Jurkat, Clone E6-1 (cell line): ENCODE measurements around the gene DROSHA.

Source experiments
- DNase-seq: peaks from one replicate; pipeline ENCODE4 v3.0.0-alpha.2; 2011; ENCODE audit warnings: low read depth, low spot score
- H3K4me3 ChIP-seq: 2 replicates; pipeline ENCODE4 v1.5.1; 2011; ENCODE audit warnings: mild to moderate bottlenecking, low read length, control low read depth, moderate library complexity

DROSHA gene

DNA sequence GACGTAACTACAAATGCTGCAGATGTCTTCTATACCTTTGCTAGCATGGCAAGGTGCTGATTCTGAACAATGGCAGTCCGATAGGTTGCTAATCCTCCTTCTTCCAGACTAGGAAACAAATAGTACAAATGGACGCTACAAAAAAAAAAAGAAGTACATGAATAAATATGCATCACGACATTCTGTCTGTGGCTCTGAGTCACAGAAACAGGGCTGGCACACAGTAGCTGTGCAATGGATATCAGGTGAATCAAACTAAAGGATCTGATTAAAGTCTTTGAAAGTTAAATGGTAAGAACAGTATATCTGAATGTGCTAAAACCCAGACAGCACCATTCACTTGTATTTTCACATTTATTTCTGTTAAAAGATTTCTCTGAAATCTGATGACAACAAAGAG is 96.2 kb downstream of the DROSHA start:
- no peak for DNase-seq
- H3K4me3 ChIP-seq, result no peak overlapping the region

DNA sequence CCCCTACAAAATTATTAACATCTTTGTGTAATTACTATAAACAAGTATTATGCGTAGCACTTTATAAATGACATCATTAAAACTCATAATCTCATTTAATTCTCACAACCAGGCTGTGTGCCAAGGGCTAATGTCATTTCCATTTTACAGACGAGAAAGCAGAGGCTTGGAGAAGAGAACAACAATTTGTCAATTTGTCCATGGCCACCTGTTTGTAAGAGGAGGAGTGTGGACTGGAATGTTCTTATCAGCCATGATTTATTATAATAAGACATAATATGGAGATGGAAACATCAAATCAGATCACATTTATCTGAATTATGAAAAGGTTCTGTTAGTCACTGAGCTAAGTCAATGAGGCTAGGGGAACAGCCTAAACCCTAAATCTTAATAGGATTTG is 97.0 kb downstream of the DROSHA start:
- DNase-seq, result no peak
- no peak overlapping the region for H3K4me3 ChIP-seq

DNA sequence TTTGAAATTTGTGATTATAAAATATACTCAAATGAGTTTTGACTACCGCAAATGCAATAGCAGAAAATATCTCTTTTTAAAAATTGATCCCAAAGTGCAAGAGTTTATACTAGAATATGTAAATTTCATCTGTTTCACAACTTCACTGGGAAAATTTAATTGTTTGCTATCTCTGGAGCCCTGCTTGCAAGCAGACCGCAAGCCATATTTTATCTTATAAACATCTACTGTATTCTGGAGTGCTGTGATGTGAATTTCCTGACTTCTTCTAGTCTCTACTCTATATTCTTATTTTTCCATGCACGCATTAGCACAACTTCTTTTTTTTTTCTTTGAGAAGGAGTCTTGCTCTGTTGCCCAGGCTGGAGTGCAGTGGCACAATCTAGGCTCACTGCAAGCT is 98.7 kb downstream of the DROSHA start:
- DNase-seq, result no peak
- H3K4me3 ChIP-seq, result no peak overlapping the region

DNA sequence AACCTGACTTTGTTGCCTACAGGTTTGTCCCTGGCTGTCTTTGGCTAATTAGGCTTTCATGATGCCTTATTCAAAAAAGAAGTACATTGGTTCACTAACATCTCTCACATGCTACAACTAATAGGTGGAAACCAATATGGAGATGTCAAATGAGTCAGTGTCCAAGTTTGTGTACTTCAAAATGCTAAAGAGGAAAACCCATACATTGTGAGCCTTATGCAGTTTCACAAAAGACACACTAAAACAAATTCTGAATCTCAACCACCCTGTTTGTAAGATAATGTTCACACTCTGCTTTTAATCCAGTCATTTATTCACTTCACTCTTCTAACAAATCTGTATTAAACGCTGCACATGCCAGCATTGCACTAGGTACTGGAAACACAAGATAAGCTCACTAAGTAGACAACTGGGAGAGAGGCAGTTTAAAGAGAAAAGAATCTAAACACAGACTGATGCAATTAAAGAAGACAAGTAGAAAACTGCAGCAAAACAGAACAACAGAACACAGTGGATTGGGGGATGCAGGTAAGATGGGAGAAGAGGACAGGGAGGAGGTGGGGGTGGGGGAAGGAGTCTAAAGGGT is 104.1 kb downstream of the DROSHA start:
- H3K4me3 ChIP-seq, result no peak overlapping the region

GRCh38 chr5:31427013-31427723 is 104.7 kb downstream of the DROSHA start:
- no peak overlapping the region for H3K4me3 ChIP-seq
- no peak for DNase-seq

More for the DNA sequence above, 104.1 kb downstream of the DROSHA start:
- no peak for DNase-seq

GRCh38 chr5:31421806-31422586 is 109.9 kb downstream of the DROSHA start:
- DNase-seq, result no peak
- no peak overlapping the region for H3K4me3 ChIP-seq

GRCh38 chr5:31417512-31417911 is 114.4 kb downstream of the DROSHA start:
- no peak overlapping the region for H3K4me3 ChIP-seq
- no peak for DNase-seq

- no peak overlapping the region for H3K4me3 ChIP-seq
Observed at GRCh38 chr5:31416547-31416946, 115.3 kb downstream of the DROSHA start.

DNA sequence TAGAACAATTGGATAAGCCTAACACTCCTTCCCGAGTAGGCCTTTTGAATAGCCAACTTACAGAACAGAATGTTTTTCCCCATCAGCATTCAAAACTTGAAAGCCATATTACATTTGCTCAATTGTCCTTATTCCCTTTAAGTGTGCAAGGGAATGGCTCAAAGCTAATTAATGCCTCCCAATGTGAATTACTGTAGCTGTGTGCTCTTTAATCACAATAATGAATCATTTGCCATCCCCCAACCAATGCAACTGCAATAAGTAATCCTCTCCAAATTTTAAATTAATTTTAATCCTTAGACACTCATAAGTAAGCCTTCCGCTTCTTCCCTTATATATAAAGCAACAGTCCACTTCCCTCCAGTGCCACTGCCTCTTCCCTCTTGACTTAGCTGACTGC is 115.9 kb downstream of the DROSHA start:
- no peak overlapping the region for H3K4me3 ChIP-seq
- DNase-seq, result no peak

More at GRCh38 chr5:31416547-31416946, 115.3 kb downstream of the DROSHA start:
- no peak for DNase-seq

DNA sequence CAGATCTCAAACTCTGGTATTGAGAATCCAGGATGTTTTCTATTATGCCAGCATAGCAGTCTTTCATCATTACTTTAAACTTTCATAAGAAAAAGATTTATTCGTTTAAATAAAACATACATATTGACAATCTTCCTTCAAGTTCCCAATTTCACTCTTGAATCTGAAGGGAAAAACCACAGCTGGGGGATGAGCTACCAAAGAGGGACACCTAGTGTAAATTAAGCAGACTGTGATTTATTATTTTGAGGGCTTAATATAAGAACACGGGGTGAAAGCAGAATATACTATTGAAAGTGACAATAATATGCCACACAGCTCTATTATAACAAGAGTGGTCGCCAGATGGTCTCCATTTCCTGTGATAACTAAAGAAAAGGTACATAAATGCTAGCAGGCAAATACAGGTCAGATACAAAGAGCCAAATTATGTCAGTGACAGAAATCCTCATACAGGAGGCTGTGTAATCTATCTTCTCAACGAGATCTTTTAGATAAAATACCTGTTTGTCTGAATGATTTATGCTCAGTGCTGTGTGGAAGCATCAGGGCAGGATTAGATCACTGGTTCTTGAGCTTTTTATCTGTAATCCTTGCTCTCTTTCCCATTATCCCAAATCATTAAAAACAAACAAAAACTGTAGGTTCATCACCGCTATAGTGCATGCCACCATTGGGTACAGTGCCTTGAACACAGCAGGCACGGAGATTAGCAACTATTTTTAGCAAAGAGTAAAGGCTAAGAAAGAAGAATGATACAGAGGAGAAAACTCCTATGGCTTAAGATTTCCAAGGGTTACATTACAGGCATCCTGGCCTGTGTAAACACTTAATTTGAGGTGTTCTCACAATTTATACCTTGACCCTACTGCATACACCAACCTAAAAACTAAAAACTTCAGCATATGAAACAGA is 116.6 kb downstream of the DROSHA start:
- no peak for DNase-seq
- H3K4me3 ChIP-seq, result no peak overlapping the region

DNA sequence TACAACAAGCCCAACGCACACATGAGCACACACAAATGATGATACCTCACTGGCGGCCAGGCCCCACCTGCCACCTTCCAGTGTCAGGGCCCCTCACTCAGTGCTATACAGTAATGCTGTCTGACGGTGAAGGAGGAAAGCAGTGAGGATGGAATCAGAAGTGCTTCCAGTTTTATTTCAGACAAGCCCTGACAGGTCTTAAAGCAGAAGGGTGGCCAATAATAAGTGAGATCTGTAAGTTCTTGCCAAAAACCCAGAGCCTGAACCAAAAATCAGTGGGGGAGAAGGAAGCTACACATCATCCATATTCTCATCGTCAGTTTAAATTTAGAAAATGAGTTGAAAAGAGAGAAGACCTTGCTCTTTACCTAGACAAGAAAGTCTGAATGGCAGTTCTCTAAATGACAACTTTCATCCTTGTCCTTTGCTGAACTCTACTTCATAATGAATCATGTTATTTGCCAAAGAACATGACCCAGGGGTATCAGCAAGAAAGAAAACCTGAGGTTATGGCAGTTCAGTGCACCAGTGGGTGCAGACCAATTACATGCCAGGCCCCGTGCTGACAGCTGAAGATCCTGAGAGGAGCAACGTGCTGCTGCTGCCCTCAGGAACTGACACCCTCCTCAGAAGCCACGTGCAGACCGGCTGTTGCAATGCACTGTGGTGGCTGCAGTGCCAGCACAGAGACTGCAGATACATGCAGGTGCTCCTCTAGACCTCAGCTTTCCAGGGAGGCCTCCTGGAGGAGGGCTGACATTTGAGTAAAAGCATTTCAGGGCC is 118.7 kb downstream of the DROSHA start:
- H3K4me3 ChIP-seq, result no peak overlapping the region
- no peak for DNase-seq

- no peak for DNase-seq
- no peak overlapping the region for H3K4me3 ChIP-seq
Observed at GRCh38 chr5:31412324-31412723, 119.6 kb downstream of the DROSHA start.

DNA sequence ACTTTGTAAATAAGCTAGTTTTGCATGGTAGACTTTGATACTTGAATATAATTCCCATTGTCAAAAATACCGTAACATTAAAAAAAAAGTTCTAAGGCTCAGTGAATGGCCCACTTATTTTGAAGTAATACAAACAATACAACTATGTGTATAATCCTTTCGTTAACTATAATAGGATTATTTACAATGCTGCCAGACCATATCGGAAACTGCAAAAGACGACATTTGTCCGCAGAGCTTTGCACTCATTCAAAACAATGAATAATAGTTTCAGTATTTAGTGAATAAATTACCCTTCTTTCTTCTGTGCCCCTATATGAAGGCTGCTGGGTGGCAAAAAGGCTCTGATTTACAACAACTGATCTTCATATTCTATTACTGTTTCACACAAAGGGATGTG is 121.8 kb downstream of the DROSHA start:
- no peak for DNase-seq
- H3K4me3 ChIP-seq, result no peak overlapping the region

- no peak for DNase-seq
- no peak overlapping the region for H3K4me3 ChIP-seq
Observed at GRCh38 chr5:31408814-31409213, 123.1 kb downstream of the DROSHA start.

GRCh38 chr5:31407921-31408693 is 123.8 kb downstream of the DROSHA start:
- H3K4me3 ChIP-seq, result no peak overlapping the region
- no peak for DNase-seq

- no peak for DNase-seq
- no peak overlapping the region for H3K4me3 ChIP-seq
Observed at GRCh38 chr5:31404325-31404724, 127.6 kb downstream of the DROSHA start.

DNA sequence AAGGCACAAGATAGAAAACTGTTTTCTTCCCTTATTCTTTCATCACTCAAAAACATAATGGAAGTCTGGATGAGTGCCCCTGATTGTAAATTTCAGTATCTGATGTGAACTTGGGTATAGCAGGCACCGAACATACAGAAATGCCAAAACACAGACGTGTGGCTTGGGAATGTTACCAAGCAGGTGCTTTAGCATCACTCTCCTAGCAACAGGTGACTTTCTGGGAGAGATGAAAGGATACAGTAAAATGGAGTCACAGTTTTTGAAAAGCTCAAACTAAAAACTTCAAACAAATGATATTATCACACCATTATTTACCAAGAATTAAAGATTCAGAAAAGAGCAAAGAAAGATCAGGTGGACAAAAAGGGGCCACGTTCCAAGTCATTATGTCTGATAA is 130.2 kb downstream of the DROSHA start:
- DNase-seq, result no peak

More for the DNA sequence above, 130.2 kb downstream of the DROSHA start:
- no peak overlapping the region for H3K4me3 ChIP-seq
